Left hindlimb (tissue), 1 donor: ENCODE measurements around the gene SPINT2.
"Not testable (repeated sequence)": the region's sequence is repeated elsewhere in the genome, so short reads cannot be mapped to it uniquely, and the experiment has no call there.

Source experiments
- DNase-seq: peaks from one replicate; pipeline ENCODE4 v3.0.0-alpha.2; 2018

SPINT2 gene, protein sequence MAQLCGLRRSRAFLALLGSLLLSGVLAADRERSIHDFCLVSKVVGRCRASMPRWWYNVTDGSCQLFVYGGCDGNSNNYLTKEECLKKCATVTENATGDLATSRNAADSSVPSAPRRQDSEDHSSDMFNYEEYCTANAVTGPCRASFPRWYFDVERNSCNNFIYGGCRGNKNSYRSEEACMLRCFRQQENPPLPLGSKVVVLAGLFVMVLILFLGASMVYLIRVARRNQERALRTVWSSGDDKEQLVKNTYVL

GRCh38 chr19:38264486-38265212 lies at the start of gene SPINT2:
Gene SPINT2 (plus strand): TSS chr19:38264573. CDS start chr19:38264893, 320 bp downstream.
- DNase-seq, result peak; percentile 47

DNA sequence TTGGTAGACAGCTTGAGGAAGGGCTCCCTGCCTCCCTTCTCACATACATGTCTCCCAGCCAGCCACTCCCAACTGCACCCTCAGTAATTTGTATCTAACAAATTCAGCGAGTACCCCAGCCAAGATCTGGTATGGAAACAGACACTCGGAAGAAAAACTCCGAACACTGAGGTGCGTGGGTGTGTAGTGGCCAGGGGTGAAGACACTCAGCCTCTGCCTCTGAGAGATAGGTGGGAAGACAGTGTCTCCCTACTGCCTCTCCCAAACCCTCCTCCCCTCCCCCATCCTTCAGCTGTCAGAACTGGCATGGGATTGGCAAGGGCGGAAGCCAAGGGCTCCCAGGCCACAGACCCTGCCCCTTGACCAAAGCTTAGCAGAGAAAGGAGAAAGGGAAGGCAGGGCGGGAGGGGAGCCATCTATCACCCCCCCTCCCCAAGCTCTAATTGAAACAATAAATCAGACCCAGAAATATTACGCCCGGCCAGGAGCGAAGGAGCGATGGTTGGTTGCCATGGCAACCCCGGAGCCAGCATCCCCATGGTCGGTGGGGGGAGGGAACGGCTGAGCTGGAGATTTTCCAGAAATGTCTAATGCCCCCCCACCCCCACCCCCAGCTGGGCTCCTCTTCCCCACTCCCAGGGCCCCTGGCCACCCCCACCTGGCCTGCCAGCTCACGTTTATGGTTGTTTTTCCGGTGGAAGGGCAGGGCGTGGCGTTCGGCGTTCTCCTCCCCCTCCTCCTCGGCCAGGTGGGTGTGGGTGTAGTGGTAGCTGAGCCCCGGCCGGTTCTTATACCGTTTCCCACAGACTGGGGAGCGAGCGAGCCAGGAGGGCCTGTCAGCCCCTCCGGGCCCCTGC lies 47.4 kb upstream of the SPINT2 start:
- peak; percentile 61 for DNase-seq

DNA sequence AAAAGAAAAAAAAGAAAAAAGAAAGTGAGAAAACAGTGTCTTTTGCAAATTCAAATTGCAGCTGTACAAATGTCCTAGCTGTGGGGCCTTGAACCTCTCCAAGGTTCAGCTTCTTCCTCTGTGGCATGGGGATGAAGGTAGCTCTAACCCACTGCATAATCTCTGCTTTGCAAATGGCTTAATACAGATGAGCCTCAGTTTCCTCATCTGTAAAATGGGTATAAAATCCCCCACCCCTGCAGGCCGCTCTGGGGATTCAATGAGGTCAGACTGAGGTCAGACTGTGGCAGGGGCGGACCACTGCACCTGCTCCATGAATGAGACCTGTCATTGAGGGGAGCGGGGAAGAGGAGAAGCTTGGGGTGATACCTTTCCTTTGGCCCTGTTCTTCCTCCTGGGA lies 46.2 kb upstream of the SPINT2 start:
- DNase-seq, result no peak

GRCh38 chr19:38219221-38219620 lies 45.2 kb upstream of the SPINT2 start:
- DNase-seq, result no peak

- DNase-seq, result no peak
Observed at GRCh38 chr19:38221421-38221820, 43.0 kb upstream of the SPINT2 start.

DNA sequence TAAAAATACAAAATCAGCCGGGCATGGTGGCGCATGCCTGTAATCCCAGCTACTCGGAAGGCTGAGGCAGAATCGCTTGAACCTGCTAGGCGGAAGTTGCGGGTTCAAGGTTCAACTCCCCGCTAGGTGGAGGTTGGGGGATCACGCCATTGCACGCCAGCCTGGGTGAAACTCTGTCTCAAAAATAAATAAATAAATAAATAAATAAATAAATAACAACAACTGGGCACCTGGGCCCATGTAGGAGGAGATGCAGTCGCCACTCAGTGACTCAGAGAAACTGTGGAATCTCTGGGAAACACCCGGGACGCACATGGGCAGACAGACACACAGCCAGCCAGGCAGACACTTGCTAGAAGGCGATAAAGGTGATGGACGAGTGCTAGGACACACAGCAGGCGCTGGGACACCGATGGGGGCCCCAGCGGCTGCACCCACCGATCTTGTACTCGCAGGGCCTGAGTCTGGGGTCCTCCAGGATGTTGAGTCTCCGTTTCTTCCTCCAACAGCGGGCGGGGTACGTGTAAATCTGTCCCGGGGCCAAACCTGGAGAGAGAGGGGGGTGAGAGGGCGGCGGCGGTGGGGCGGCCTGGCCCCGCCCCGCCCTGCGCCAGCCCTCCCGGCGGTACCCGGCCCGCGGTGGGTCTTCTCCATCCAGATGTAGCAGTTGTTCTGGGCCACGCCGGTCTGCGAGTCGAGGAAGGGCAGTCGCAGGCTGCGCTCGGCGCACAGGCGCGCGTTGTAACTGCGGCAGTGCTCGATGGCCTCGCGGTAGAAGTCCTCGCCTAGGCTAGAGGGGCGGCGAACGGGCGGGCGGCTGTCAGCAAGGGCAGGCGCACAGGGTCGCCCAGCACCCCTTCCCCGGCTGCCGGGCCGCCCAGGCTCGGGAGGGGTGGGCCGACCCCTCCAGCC lies 42.2 kb upstream of the SPINT2 start:
- no peak for DNase-seq

GRCh38 chr19:38223119-38223523 lies 41.3 kb upstream of the SPINT2 start:
- DNase-seq, result no peak

DNA sequence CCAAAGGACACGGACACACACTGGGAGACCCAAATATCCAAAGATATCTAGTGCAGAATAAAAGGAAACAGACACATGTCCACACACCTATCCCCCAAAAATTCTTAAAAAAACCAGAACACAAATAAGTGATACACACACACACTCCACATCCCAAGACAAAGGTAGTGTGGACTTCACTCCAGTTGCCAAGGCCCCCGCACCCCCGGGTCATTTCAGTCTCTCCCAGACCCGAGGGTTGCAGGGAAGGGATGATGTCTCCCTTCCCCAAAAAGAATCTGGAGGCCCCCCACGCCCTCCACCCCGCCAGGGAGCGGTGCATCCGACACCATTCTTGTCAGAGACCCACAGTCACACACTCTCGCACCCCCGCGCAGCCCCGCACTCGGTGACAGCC lies 40.8 kb upstream of the SPINT2 start:
- no peak for DNase-seq

DNA sequence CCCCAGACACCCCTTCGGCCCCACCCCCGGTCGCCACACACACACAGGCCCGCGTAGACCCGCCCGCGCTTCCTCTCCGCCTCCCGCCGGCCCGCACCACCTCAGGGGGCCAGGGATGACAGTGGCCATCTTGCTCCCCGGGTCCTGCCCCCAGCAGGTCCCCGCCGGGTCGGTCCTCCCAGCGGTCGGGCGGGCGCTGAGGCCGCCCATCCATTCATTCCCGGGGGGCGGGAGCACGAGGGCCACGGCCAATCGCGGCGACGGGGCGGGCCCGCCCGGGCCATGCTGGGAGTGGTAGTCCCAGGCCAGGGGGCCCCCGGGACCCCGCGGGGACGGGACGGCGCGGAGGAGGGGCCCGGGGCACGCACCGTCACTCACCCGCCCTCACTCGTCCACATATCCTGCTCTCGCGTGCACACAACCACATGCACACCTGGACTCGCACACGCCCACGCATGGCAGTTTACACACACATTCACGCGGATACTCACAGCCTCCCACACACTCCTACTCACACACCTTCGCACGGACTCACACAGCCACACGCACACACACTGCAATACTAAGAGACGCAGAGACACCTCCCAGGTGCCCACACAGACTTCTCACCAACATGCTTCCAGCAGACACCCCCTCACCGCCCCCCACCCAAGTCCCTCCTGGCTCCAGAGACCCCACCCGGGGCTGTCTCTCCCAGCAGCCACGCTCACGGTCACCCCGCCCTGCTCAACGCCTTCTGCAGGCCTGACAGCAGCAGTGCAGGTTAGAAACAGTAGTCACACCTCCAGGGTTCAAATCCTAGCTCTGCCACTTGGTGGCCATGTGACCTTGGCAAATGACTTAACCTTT lies 40.1 kb upstream of the SPINT2 start, which contains the start of gene DPF1:
Gene DPF1 (minus strand): TSS at position 209 of the 849 bp plus-strand sequence. CDS start 80 bp downstream, at position 129.
- DNase-seq, result peak; percentile 90

DNA sequence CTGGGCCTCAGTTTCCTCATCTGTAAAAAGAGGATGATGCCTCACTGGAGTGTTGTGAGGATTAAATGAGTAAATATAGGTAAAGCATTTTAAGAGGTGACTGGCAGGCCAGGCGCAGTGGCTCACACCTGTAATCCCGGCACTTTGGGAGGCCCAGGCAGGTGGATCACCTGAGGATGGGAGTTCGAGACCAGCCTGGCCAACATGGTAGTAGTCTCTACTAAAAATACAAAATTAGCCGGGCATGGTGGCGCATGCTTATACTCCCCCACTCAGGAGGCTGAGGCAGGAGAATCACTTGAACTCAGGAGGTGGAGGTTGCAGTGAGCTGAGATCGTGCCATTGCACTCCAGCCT lies 39.5 kb upstream of the SPINT2 start:
- not testable (repeated sequence) for DNase-seq

- no peak for DNase-seq
Observed at GRCh38 chr19:38227287-38228004, 36.9 kb upstream of the SPINT2 start.

DNA sequence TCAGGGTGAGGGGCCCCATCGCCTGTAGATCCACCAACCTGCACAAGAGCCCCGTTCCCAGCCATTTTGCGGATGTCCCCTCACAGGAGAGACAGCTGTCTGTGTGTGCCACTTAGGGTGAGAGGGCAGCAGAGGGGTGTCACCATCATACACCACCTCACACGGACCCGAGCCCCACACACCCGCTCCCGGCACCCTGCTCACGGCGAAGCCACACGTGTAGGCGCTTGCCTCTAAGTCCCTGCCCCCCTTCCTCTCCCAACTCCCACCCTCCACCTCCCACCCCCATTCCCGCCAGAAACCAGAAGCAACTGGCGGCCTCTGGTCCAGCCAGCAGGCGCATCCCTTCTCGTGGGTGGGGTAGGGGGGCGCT lies 36.4 kb upstream of the SPINT2 start:
- no peak for DNase-seq

- no peak for DNase-seq
Observed at GRCh38 chr19:38228491-38229439, 35.6 kb upstream of the SPINT2 start.

DNA sequence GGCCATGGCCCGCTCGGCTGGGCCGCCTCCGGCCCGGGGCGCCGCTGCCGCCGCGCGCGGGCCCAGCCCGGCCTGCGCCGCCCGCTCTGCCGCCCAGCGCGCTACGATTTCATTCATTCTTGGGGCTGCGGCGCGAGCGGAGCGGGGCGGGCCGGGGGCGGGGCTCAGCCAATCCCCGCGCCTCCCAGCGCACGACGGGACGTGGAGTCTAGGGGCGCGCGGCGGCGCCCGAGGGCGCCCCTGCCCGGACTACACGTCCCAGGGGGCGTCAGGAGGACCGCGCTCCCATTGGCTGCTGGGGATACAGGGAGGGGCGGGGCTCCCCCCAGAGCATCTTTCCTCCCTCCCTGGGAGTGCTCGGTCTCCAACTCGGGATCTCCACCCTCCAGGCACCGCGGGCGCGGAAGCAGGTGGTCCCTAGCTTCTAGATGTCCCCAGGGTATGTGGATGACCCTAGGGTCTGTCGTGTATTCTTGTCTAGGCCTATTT lies 34.7 kb upstream of the SPINT2 start:
- DNase-seq, result peak; percentile 81

DNA sequence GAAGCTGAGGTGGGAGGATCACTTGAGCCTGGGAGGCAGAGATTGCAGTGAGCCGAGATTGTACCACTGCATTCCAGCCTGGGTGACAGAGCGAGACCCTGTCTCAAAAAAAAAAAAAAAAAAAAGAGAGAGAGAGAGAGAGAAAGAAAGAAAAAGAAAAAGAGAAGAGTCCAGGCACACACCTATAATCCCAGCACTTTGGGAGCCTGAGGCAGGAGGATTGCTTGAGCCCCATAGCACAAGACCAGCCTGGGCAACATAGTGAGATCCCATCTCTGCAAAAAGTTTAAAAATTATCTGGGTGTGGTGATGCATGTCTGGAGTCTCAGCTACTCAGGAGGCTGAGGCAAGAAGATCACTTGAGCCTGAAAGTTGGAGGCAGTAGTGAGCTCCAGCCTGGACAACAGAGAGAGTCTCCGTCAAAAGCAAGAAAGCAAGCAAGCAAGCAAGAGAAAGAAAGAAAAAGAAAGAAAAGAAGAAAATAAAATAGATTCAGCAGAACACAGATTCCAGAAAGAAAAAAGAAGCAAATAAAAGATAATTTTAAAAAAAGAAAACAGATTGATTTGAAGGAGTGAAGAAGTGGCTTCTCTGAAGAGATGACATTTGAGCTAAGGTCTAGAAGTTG lies 33.8 kb upstream of the SPINT2 start:
- not testable (repeated sequence) for DNase-seq

- no peak for DNase-seq
Observed at GRCh38 chr19:38231918-38232317, 32.5 kb upstream of the SPINT2 start.

- DNase-seq, result peak; percentile 61
Observed at GRCh38 chr19:38233740-38234251, 30.6 kb upstream of the SPINT2 start.

- DNase-seq, result no peak
Observed at GRCh38 chr19:38234615-38235014, 29.8 kb upstream of the SPINT2 start.

GRCh38 chr19:38239816-38240215 lies 24.6 kb upstream of the SPINT2 start:
- DNase-seq, result no peak
